ENCODE data around the gene ARID3B. TPM values are rescaled to one million over a fixed set of nuclear protein-coding genes. Genes with fewer than 3 reads are reported as not detected.

Gene ARID3B
- total RNA-seq (10 to 100 TPM; 25.0 to 27.9 TPM), total RNA-seq (15.5 to 98.3 (median 40.4) reads per million in 172 experiments)
- 18.1 TPM for polyA plus RNA-seq (2013, experiment 1 of 2)
- polyA plus RNA-seq (2013, experiment 2 of 2), result 20.5 TPM

- intact Hi-C loops (cut with DNase I, micrococcal nuclease), result loop anchor here (1.0 to 10.0 kb wide), 16 partner anchors 51 to 1104 kb away; partner anchors contain the start of genes COX5A (in 2 of the 2), UBL7 (in 2 of the 2), CSK (in 1 of the 2) and EDC3 (in 1 of the 2)
- Mint-ChIP-seq H3K36me3 (ENCODE audit: low read depth) (peaks cover 40% of the 10 kb centered on the region), H3K27ac (peak within 1 kb of the TSS; percentile 91), H3K4me3 (peak within 1 kb of the TSS; percentile 95), H3K27me3 (no peaks in the 10 kb centered on the region), H3K9me3 (no peaks in the 10 kb centered on the region), H3K4me1 (ENCODE audit: low read depth) (peaks cover 52% of the 10 kb centered on the region)
- Histone ChIP-seq H3K27me3 (ENCODE audit: control insufficient read depth in 1 of 2, insufficient read depth in 2 of 2, low read length in 2 of 2) (no peaks in the 10 kb centered on the region), H3K27ac (ENCODE audit: low read depth in 1 of 2, low read length in 2 of 2) (peak within 1 kb of the TSS; percentile 82 to 85), H3K36me3 (ENCODE audit: insufficient read depth, low read length) (peaks cover 12% of the 10 kb centered on the region), H3K4me3 (ENCODE audit: low read length) (peak within 1 kb of the TSS; percentile 100), H3K4me1 (ENCODE audit: insufficient read depth, low read length) (peaks cover 44% of the 10 kb centered on the region), H3K9me3 (ENCODE audit: control insufficient read depth in 1 of 2, insufficient read depth in 1 of 2, low read length in 2 of 2) (no peaks in the 10 kb centered on the region)
- ChIA-PET CTCF (interaction anchor here (0.6 to 1.6 kb wide), 4 partner anchors 51 to 174 kb away, joined by 3 to 7 read pairs (median 4); partner anchors contain the start of gene UBL7), POLR2A (interaction anchor here (0.8 to 3.0 kb wide), 12 partner anchors 10 to 911 kb away, joined by 3 to 61 read pairs (median 4); partner anchors contain the start of genes CLK3, COX5A, MAN2C1 and PPCDC)
- no peak for TF ChIP-seq CTCF (IDR thresholded peaks at IDR 0.05)
- ATAC-seq (ENCODE audit: poor library complexity) (peak; percentile 82), DNase-seq (peak; percentile 90 to 98 (median 94))
Observed at GRCh38 chr15:74540761-74541493, at the start of gene ARID3B. Gene ARID3B, plus strand, starts transcription at chr15:74541220. Its CDS starts 2,717 bp downstream, at chr15:74543937.

GRCh38 chr15:74496648-74497047, 44.4 kb upstream of the ARID3B start:
- TF ChIP-seq CTCF (IDR thresholded peaks at IDR 0.05), result no peak
- Mint-ChIP-seq H3K36me3 (ENCODE audit: low read depth) (peaks cover 14% of the 10 kb centered on the region), H3K27ac (no peak overlapping the region), H3K4me1 (ENCODE audit: low read depth) (no peaks in the 10 kb centered on the region), H3K4me3 (no peak overlapping the region), H3K27me3 (no peaks in the 10 kb centered on the region), H3K9me3 (no peaks in the 10 kb centered on the region)
- intact Hi-C loops (cut with DNase I, micrococcal nuclease), result no loop called here
- ATAC-seq (ENCODE audit: poor library complexity) (no peak), DNase-seq (no peak)
- H3K4me1 ChIP-seq (ENCODE audit: insufficient read depth, low read length), result no peaks in the 10 kb centered on the region
- no peaks in the 10 kb centered on the region for H3K9me3 ChIP-seq (ENCODE audit: control insufficient read depth in 1 of 2, insufficient read depth in 1 of 2, low read length in 2 of 2)
- ChIA-PET CTCF (no interaction called here), POLR2A (no interaction called here)
- H3K4me3 ChIP-seq (ENCODE audit: low read length), result no peak overlapping the region
- no peaks in the 10 kb centered on the region for H3K36me3 ChIP-seq (ENCODE audit: insufficient read depth, low read length)
- no peaks in the 10 kb centered on the region for H3K27me3 ChIP-seq (ENCODE audit: control insufficient read depth in 1 of 2, insufficient read depth in 2 of 2, low read length in 2 of 2)
- no peak overlapping the region for H3K27ac ChIP-seq (ENCODE audit: low read depth in 1 of 2, low read length in 2 of 2)

GRCh38 chr15:74497584-74497983, 43.4 kb upstream of the ARID3B start:
- Histone ChIP-seq H3K4me1 (ENCODE audit: insufficient read depth, low read length) (no peaks in the 10 kb centered on the region), H3K9me3 (ENCODE audit: control insufficient read depth in 1 of 2, insufficient read depth in 1 of 2, low read length in 2 of 2) (no peaks in the 10 kb centered on the region), H3K27me3 (ENCODE audit: control insufficient read depth in 1 of 2, insufficient read depth in 2 of 2, low read length in 2 of 2) (no peaks in the 10 kb centered on the region), H3K27ac (ENCODE audit: low read depth in 1 of 2, low read length in 2 of 2) (no peak overlapping the region), H3K36me3 (ENCODE audit: insufficient read depth, low read length) (no peaks in the 10 kb centered on the region), H3K4me3 (ENCODE audit: low read length) (no peak overlapping the region)
- no peak for TF ChIP-seq CTCF (IDR thresholded peaks at IDR 0.05)
- Mint-ChIP-seq H3K27me3 (no peaks in the 10 kb centered on the region), H3K4me3 (no peak overlapping the region), H3K4me1 (ENCODE audit: low read depth) (no peaks in the 10 kb centered on the region), H3K9me3 (no peaks in the 10 kb centered on the region), H3K27ac (no peak overlapping the region), H3K36me3 (ENCODE audit: low read depth) (peaks cover 14% of the 10 kb centered on the region)
- CTCF ChIA-PET, result no interaction called here
- intact Hi-C loops (cut with DNase I, micrococcal nuclease), result no loop called here
- no peak for ATAC-seq (ENCODE audit: poor library complexity)
- POLR2A ChIA-PET, result no interaction called here
- no peak for DNase-seq
